BJ (cell line): ENCODE measurements around the gene TSC2. TPM values are rescaled to one million over a fixed set of nuclear protein-coding genes. Genes with fewer than 3 reads are reported as not detected.

ENCODE experiments used
- CTCF ChIA-PET: fragments of 350-600 bp; formaldehyde crosslinking; extraction: SDS; loops from one replicate; lab custom pipeline; 2021; ENCODE audit warnings: antibody characterized with exemption, inconsistent platforms; lab: Yijun Ruan, JAX
- POLR2A ChIA-PET: fragments of 300-600 bp; sonication (Branson Sonifier 250); formaldehyde crosslinking; extraction: SDS; loops from one replicate; lab custom pipeline; 2021; ENCODE audit warnings: antibody characterized with exemption; lab: Charles Lee
- DNase-seq: peaks from one replicate; pipeline ENCODE4 v3.0.0-alpha.2; 2011; ENCODE audit warnings: low read depth
- H3K27me3 ChIP-seq: 2 replicates; pipeline ENCODE4 v1.6.0; 2011; ENCODE audit warnings: low read length; ENCODE audit not compliant: control insufficient read depth, insufficient read depth
- H3K36me3 ChIP-seq: 2 replicates; pipeline ENCODE4 v1.5.1; 2011; ENCODE audit warnings: low read length; ENCODE audit not compliant: control insufficient read depth, insufficient read depth
- H3K4me3 ChIP-seq: 2 replicates; pipeline ENCODE4 v1.5.1; 2011; ENCODE audit warnings: low read depth, mild to moderate bottlenecking, control low read depth, low read length
- polyA plus RNA-seq: library from polyadenylated mRNA; depleted of rRNA; stranded (reverse); fragments of >200 nt; gene quantifications from 2 replicates; pipeline ENCODE4 v1.2.3, GENCODE V29; 2011
- TF ChIP-seq, protein P1 (sequence below): IDR thresholded peaks from 2 replicates; pipeline ENCODE4 v1.5.1; 2011; ENCODE audit warnings: low read depth, mild to moderate bottlenecking, control low read depth, inconsistent platforms, low read length, moderate library complexity; ENCODE audit not compliant: insufficient read depth

The TSC2 gene
- polyA plus RNA-seq, 1 experiment = 66.3 TPM

DNA sequence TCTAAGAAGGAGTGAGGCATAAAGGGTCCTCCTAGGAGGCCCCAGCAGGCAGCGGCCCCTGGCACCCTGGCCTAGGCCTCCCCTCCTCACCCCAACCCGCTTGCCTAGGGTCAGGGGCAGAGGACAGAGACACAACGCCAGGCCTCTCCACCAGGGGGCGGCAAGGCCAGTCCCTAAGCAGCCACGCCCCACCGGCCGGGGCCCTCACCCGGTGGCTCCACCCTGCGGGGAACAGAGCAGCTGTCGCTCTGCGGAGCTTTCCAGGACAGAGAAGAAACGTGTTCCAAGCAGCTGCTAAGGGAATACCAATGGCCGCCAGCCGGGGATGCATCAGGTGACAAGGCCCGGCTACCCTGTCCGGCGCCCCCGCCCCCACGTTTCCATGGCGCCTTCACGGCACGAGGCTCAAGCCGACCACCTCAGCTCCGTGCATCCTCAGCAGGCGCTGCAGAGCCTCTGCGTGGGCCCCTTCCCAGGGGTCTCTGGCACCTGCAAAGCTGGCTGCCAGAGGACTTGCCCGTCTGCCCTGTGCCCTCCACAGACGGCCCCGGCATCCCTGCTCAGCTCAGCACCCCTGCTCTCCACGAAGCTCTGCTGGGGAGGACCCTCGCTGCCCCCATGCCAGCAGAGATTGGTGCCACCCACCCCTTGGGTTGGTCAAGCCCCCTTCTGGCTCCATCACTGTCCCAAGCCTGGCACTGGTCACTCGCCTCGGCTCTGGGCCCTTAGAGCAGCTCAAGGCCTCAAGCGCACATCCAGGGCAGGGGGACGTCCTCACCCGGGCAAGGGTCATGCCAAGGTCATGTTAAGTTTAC is 43.8 kb upstream of the TSC2 start:
- DNase-seq = peak; percentile 12
- H3K36me3 ChIP-seq = peaks cover 50% of the 10 kb centered on the region
- ChIA-PET CTCF (interaction anchor here (0.6 to 4.1 kb wide), 29 partner anchors 8 to 156 kb away, joined by 3 to 30 read pairs (median 4); partner anchors contain the start of genes MSRB1, NPW, NTHL1 and PKD1), POLR2A (no interaction called here)
- TF ChIP-seq, protein P1, sequence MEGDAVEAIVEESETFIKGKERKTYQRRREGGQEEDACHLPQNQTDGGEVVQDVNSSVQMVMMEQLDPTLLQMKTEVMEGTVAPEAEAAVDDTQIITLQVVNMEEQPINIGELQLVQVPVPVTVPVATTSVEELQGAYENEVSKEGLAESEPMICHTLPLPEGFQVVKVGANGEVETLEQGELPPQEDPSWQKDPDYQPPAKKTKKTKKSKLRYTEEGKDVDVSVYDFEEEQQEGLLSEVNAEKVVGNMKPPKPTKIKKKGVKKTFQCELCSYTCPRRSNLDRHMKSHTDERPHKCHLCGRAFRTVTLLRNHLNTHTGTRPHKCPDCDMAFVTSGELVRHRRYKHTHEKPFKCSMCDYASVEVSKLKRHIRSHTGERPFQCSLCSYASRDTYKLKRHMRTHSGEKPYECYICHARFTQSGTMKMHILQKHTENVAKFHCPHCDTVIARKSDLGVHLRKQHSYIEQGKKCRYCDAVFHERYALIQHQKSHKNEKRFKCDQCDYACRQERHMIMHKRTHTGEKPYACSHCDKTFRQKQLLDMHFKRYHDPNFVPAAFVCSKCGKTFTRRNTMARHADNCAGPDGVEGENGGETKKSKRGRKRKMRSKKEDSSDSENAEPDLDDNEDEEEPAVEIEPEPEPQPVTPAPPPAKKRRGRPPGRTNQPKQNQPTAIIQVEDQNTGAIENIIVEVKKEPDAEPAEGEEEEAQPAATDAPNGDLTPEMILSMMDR = peak; percentile 98
- H3K27me3 ChIP-seq = no peaks in the 10 kb centered on the region
- no peak overlapping the region for H3K4me3 ChIP-seq

DNA sequence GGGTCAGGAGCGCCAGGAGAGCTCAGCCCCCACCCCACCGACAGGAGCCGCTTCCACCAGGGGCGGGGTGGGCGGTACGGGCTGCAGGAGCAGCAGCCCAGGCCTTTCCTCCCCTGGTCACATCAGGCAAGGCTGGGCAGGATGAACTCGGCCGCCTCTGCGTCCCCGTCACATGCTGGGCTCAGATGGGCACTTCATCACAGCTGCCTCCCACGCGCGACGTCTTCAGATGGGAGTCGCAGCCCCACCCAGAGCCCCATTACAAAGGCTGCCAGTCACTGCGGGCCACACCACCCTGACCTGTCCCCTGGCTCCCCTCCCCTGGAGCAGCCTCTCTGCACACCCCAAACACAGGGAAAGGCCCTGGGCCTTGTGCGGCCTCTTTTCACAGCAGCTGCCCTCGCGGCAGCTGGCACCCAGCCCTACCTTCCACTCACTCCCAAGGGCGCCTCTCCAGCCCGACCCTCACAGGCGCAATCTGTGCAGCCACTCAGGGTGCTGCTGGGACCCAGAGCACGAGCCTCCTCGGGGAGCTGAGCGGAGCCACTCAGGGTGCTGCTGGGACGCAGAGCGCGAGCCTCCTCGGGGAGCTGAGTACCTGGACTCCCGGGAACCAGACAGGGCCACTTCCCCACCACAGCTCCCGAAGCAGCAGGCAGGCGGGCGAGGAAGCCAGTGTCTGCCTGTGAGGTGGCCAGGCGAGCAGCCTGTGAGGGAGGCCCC is 42.8 kb upstream of the TSC2 start:
- TF ChIP-seq, protein P1 = no peak
- Histone ChIP-seq H3K27me3 (no peaks in the 10 kb centered on the region), H3K36me3 (peaks cover 42% of the 10 kb centered on the region), H3K4me3 (no peak overlapping the region)
- DNase-seq = no peak
- CTCF ChIA-PET = interaction anchor here (0.9 to 4.1 kb wide), 12 partner anchors 8 to 142 kb away, joined by 4 to 30 read pairs (median 6); partner anchors contain the start of gene NPW
- POLR2A ChIA-PET = no interaction called here

DNA sequence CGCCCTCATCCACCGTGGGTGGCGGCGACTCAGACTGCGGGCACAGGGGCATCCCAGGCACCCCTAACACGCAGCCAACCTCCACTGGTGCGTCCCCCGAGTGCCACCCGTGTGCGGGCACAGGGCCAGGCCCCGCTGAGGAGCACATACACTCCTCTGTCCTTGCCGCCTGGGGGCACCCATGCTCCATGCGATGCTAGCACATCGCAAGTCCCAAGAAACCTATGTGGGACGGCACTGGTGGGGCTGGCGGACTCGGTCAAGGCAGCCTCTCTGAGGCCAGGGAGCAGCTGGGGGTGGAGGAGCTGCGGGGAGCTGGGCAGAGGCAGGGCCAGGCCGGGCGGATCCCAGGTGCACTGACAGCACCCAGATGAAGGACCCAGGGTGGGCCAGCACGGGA is 42.1 kb upstream of the TSC2 start:
- TF ChIP-seq, protein P1 = no peak
- CTCF ChIA-PET = interaction anchor here (3.8 kb wide), 1 partner anchor 17 kb away, joined by 20 read pairs; no protein-coding TSS in a partner anchor
- POLR2A ChIA-PET = no interaction called here
- H3K4me3 ChIP-seq = no peak overlapping the region
- no peak for DNase-seq
- H3K27me3 ChIP-seq = no peaks in the 10 kb centered on the region
- peaks cover 38% of the 10 kb centered on the region for H3K36me3 ChIP-seq

DNA sequence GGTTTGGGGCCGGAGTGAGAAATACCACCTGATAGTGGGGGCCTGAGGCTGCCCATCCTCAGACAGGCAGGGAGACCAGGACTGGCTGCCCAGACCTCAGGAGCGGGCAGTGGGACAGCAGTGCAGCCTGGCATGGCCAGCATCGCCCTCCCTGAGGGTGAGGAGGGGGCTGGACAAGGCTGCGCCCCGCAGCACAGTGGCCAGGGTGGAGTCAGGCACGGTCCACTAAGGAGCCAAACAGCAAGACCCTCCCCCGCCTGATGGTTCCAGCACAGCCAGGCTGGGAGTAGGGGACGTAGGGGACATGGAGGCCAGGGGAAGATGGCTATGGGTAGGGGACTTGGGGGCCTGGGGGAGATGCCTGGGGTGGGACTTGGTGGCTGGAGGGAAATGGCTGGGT is 41.5 kb upstream of the TSC2 start:
- H3K4me3 ChIP-seq = no peak overlapping the region
- TF ChIP-seq, protein P1 = no peak
- DNase-seq = no peak
- ChIA-PET CTCF (interaction anchor here (3.8 kb wide), 1 partner anchor 17 kb away, joined by 20 read pairs; no protein-coding TSS in a partner anchor), POLR2A (no interaction called here)
- H3K27me3 ChIP-seq = no peaks in the 10 kb centered on the region
- peaks cover 32% of the 10 kb centered on the region for H3K36me3 ChIP-seq
